Measurements from ENCODE around the gene NR1D2. TPM values are rescaled to one million over a fixed set of nuclear protein-coding genes. Genes with fewer than 3 reads are reported as not detected.
"Not testable (repeated sequence)": the region's sequence is repeated elsewhere in the genome, so short reads cannot be mapped to it uniquely, and the experiment has no call there.

NR1D2 gene
- total RNA-seq, 1 experiment from 2014 or later = 8.7 TPM

DNA sequence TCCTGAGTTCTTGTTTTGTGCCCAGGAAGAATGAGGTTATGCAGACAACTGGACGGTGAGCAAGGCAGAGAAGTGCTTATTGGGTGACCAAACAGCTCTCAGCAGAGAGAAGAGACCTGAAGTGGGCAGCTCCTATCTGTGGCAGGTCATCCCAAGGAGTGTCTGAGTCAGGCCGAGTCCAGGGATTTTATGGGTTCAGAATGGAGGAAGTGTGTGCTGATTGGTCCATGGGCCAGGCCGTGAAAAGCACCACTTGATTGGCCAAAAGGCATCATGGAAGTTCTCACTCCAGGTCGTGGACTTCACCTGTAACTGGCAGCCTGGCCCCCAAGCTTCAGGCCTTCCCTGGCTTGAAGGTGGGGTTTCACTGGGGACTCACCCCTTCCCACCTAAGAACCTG is 74.5 kb downstream of the NR1D2 start:
- DNase-seq (ENCODE audit: low spot score) = no peak
- Histone ChIP-seq H3K27ac (ENCODE audit: low read depth, low read length, poor library complexity, severe bottlenecking) (no peak overlapping the region), H3K27me3 (replicated peaks; ENCODE audit: insufficient read depth, low read depth, low read length, poor library complexity) (no peaks in the 10 kb centered on the region), H3K4me3 (ENCODE audit: low read depth, low read length, poor library complexity, severe bottlenecking) (no peak overlapping the region), H3K4me1 (ENCODE audit: insufficient read depth, low read length, poor library complexity, severe bottlenecking) (no peaks in the 10 kb centered on the region), H3K36me3 (ENCODE audit: insufficient read depth, low read length, poor library complexity, severe bottlenecking) (no peaks in the 10 kb centered on the region), H3K9me3 (ENCODE audit: low read depth, low read length, poor library complexity, severe bottlenecking) (no peaks in the 10 kb centered on the region)
- POLR2A ChIA-PET (ENCODE audit: low non-redundant PET) = no interaction called here
- CTCF ChIA-PET = no interaction called here
- BruUV-seq (replicated peaks) = no TSS peak
- no peak for TF ChIP-seq EZH2 (IDR thresholded peaks at IDR 0.05; ENCODE audit: borderline replicate concordance, low read depth, low read length, poor library complexity, severe bottlenecking)
- intact Hi-C loops (cut with micrococcal nuclease; ENCODE audit: unreplicated experiment) = no loop called here

DNA sequence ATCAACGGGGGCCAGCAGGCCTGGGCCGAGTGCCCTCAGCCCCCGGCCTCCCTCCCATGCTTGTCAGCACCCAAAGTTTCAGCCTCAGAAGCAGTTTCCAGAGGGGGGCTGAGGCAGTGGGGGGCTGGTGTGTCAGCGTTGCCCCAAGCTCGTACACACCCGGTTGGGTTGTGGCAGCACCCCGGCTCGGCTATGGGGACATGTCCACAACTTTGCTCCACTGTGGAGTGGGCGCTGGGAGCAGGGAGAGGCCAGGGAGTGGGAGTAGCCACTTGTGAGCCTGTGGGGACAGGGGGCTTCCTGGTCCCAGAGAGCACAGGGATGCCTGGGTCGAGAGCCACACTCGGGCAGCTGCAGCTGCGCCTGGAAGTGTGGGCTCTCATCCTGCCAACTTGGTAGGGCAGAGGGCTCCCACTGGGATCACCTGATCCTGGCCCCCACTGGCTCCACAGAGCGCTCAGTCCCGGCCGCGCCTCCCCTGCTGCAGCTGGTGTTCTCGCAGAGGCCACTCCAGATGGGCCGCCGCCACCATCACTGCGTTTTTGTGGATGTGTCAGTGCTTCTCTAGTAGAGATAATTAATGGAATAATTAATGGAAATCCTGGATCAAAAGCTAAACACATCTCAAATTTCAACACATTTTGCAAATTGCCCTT is 75.1 kb downstream of the NR1D2 start:
- no peak for TF ChIP-seq EZH2 (IDR thresholded peaks at IDR 0.05; ENCODE audit: borderline replicate concordance, low read depth, low read length, poor library complexity, severe bottlenecking)
- TF ChIP-seq, protein P1, sequence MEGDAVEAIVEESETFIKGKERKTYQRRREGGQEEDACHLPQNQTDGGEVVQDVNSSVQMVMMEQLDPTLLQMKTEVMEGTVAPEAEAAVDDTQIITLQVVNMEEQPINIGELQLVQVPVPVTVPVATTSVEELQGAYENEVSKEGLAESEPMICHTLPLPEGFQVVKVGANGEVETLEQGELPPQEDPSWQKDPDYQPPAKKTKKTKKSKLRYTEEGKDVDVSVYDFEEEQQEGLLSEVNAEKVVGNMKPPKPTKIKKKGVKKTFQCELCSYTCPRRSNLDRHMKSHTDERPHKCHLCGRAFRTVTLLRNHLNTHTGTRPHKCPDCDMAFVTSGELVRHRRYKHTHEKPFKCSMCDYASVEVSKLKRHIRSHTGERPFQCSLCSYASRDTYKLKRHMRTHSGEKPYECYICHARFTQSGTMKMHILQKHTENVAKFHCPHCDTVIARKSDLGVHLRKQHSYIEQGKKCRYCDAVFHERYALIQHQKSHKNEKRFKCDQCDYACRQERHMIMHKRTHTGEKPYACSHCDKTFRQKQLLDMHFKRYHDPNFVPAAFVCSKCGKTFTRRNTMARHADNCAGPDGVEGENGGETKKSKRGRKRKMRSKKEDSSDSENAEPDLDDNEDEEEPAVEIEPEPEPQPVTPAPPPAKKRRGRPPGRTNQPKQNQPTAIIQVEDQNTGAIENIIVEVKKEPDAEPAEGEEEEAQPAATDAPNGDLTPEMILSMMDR (conservative IDR thresholded peaks at IDR 0.05; ENCODE audit: low read depth, low read length) = no peak
- Histone ChIP-seq H3K4me3 (ENCODE audit: low read depth, low read length, poor library complexity, severe bottlenecking) (no peak overlapping the region), H3K9me3 (ENCODE audit: low read depth, low read length, poor library complexity, severe bottlenecking) (no peaks in the 10 kb centered on the region), H3K36me3 (ENCODE audit: insufficient read depth, low read length, poor library complexity, severe bottlenecking) (no peaks in the 10 kb centered on the region), H3K27me3 (replicated peaks; ENCODE audit: insufficient read depth, low read depth, low read length, poor library complexity) (no peaks in the 10 kb centered on the region), H3K27ac (ENCODE audit: low read depth, low read length, poor library complexity, severe bottlenecking) (no peak overlapping the region), H3K4me1 (ENCODE audit: insufficient read depth, low read length, poor library complexity, severe bottlenecking) (no peaks in the 10 kb centered on the region)
- POLR2A ChIA-PET (ENCODE audit: low non-redundant PET) = no interaction called here
- CTCF ChIA-PET = no interaction called here
- DNase-seq (ENCODE audit: low spot score) = no peak
- no TSS peak for BruUV-seq (replicated peaks)
- intact Hi-C loops (cut with micrococcal nuclease; ENCODE audit: unreplicated experiment) = no loop called here

DNA sequence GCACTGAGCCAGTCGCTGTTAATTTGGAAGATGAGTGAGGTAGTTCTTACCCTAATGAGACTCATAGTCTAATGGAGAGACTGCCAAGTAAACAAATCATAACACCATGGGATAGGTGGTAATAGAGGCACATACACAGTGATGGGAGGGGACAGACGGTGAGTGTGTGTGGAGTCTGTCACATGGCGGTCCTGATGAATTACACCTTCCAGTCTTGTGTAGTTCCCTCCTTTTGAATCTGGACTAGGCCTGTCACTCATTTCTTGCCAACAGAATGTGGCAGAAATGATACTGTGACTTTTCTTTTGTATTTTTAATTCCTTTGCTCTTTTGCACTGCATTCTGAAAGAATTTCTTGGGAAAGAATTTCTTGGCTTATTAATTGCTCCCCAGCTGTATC is 78.1 kb downstream of the NR1D2 start:
- POLR2A ChIA-PET (ENCODE audit: low non-redundant PET) = no interaction called here
- H3K36me3 ChIP-seq (ENCODE audit: insufficient read depth, low read length, poor library complexity, severe bottlenecking) = no peaks in the 10 kb centered on the region
- TF ChIP-seq EZH2 (IDR thresholded peaks at IDR 0.05; ENCODE audit: borderline replicate concordance, low read depth, low read length, poor library complexity, severe bottlenecking) = no peak
- TF ChIP-seq, protein P1 (conservative IDR thresholded peaks at IDR 0.05; ENCODE audit: low read depth, low read length) = no peak
- DNase-seq (ENCODE audit: low spot score) = no peak
- H3K27ac ChIP-seq (ENCODE audit: low read depth, low read length, poor library complexity, severe bottlenecking) = no peak overlapping the region
- no peaks in the 10 kb centered on the region for H3K9me3 ChIP-seq (ENCODE audit: low read depth, low read length, poor library complexity, severe bottlenecking)
- CTCF ChIA-PET = no interaction called here
- H3K4me3 ChIP-seq (ENCODE audit: low read depth, low read length, poor library complexity, severe bottlenecking) = no peak overlapping the region
- intact Hi-C loops (cut with micrococcal nuclease; ENCODE audit: unreplicated experiment) = no loop called here
- no peaks in the 10 kb centered on the region for H3K4me1 ChIP-seq (ENCODE audit: insufficient read depth, low read length, poor library complexity, severe bottlenecking)
- no TSS peak for BruUV-seq (replicated peaks)
- H3K27me3 ChIP-seq (replicated peaks; ENCODE audit: insufficient read depth, low read depth, low read length, poor library complexity) = no peaks in the 10 kb centered on the region

DNA sequence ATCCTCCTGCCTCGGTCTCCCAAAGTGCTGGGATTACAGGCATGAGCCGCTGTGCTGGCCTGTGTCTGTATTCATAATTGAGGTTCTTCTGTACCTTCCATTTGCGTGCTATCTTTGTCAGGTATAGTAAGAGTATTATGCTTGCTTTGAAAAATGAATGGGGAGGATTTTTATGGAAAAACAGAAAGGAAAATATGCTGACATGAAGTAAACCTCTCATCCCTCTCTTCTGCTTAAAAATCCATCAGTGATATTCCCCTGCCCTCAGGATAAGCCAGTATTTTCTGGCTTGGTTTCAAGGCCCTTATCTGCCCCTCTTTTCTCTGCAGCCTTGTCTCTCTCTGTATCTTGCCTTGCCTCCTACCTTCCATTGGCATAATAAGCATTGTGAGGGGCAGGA is 80.7 kb downstream of the NR1D2 start:
- no peaks in the 10 kb centered on the region for H3K27me3 ChIP-seq (replicated peaks; ENCODE audit: insufficient read depth, low read depth, low read length, poor library complexity)
- intact Hi-C loops (cut with micrococcal nuclease; ENCODE audit: unreplicated experiment) = no loop called here
- TF ChIP-seq, protein P1 (conservative IDR thresholded peaks at IDR 0.05; ENCODE audit: low read depth, low read length) = no peak
- no peak for TF ChIP-seq EZH2 (IDR thresholded peaks at IDR 0.05; ENCODE audit: borderline replicate concordance, low read depth, low read length, poor library complexity, severe bottlenecking)
- no TSS peak for BruUV-seq (replicated peaks)
- no peaks in the 10 kb centered on the region for H3K4me1 ChIP-seq (ENCODE audit: insufficient read depth, low read length, poor library complexity, severe bottlenecking)
- POLR2A ChIA-PET (ENCODE audit: low non-redundant PET) = no interaction called here
- H3K36me3 ChIP-seq (ENCODE audit: insufficient read depth, low read length, poor library complexity, severe bottlenecking) = no peaks in the 10 kb centered on the region
- DNase-seq (ENCODE audit: low spot score) = no peak
- no peak overlapping the region for H3K27ac ChIP-seq (ENCODE audit: low read depth, low read length, poor library complexity, severe bottlenecking)
- CTCF ChIA-PET = no interaction called here
- no peaks in the 10 kb centered on the region for H3K9me3 ChIP-seq (ENCODE audit: low read depth, low read length, poor library complexity, severe bottlenecking)
- H3K4me3 ChIP-seq (ENCODE audit: low read depth, low read length, poor library complexity, severe bottlenecking) = no peak overlapping the region

DNA sequence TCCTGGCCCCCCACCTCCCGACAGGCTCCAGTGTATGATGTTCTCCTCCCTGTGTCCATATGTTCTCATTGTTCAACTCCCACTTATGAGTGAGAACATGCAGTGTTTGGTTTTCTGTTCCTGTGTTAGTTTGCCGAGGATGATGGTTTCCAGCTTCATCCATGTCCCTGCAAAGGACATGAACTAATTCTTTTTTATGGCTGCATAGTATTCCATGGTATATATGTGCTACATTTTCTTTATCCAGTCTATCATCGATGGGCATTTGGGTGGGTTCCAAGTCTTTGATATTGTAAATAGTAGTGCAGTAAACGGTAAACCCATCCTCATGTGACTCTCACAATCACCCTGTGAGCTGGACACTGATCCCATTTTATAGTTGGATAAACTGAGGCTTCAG is 81.6 kb downstream of the NR1D2 start:
- POLR2A ChIA-PET (ENCODE audit: low non-redundant PET); H3K4me1 ChIP-seq (ENCODE audit: insufficient read depth, low read length, poor library complexity, severe bottlenecking); H3K27ac ChIP-seq (ENCODE audit: low read depth, low read length, poor library complexity, severe bottlenecking); DNase-seq (ENCODE audit: low spot score); H3K36me3 ChIP-seq (ENCODE audit: insufficient read depth, low read length, poor library complexity, severe bottlenecking); intact Hi-C loops (cut with micrococcal nuclease; ENCODE audit: unreplicated experiment); CTCF ChIA-PET; H3K4me3 ChIP-seq (ENCODE audit: low read depth, low read length, poor library complexity, severe bottlenecking); H3K9me3 ChIP-seq (ENCODE audit: low read depth, low read length, poor library complexity, severe bottlenecking); BruUV-seq (replicated peaks); H3K27me3 ChIP-seq (replicated peaks; ENCODE audit: insufficient read depth, low read depth, low read length, poor library complexity): not testable (repeated sequence)

Data from A673 (cell line).